Lower leg skin (tissue), 3 donors: ENCODE results near the gene BZW2.

Experiments used
- CTCF ChIP-seq, 3 donors: fragments of 450-650 bp; IDR thresholded peaks; one replicate each; pipeline ENCODE4 v1.5.1; 2016; ENCODE audit warnings: antibody characterized with exemption in 3 of 3, mild to moderate bottlenecking in 3 of 3, moderate library complexity in 2 of 3
- POLR2A ChIP-seq, 2 donors: fragments of 450-650 bp; IDR thresholded peaks; one replicate each; pipeline ENCODE4 v1.6.1; 2016 to 2017; ENCODE audit warnings: antibody characterized with exemption in 2 of 2, mild to moderate bottlenecking in 1 of 2, moderate library complexity in 1 of 2

- TF ChIP-seq CTCF (IDR thresholded peaks at IDR 0.05) (no peak), POLR2A (IDR thresholded peaks at IDR 0.05) (no peak)
These were observed 5.6 kb downstream of the BZW2 start for GRCh38 chr7:16651396-16652239.
